Measurements from ENCODE around the gene PRPF19. TPM values are rescaled to one million over a fixed set of nuclear protein-coding genes. Genes with fewer than 3 reads are reported as not detected.

Gene PRPF19
- total RNA-seq, 1 experiment from 2014 or later, result 115 TPM

- CTCF ChIA-PET, result interaction anchor here (0.6 to 1.1 kb wide), 3 partner anchors 46 to 610 kb away, joined by 3 to 4 read pairs (median 3); no protein-coding TSS in a partner anchor
- Mint-ChIP-seq H3K36me3 (ENCODE audit: insufficient read depth, unreplicated experiment) (peaks cover 16% of the 10 kb centered on the region), H3K4me1 (ENCODE audit: insufficient read depth, unreplicated experiment) (no peaks in the 10 kb centered on the region), H3K9me3 (ENCODE audit: unreplicated experiment) (no peaks in the 10 kb centered on the region), H3K27ac (ENCODE audit: low read depth, unreplicated experiment) (no peak overlapping the region), H3K27me3 (ENCODE audit: insufficient read depth, unreplicated experiment) (no peaks in the 10 kb centered on the region), H3K4me3 (ENCODE audit: unreplicated experiment) (no peak overlapping the region)
- no peak for TF ChIP-seq CTCF (IDR thresholded peaks at IDR 0.05; ENCODE audit: unreplicated experiment)
- intact Hi-C loops (cut with micrococcal nuclease), result no loop called here
- no TSS peak for BruUV-seq (replicated peaks)
- POLR2A ChIA-PET, result no interaction called here
- no peak for DNase-seq (ENCODE audit: unreplicated experiment)
These were observed 31.7 kb downstream of the PRPF19 start for GRCh38 chr11:60874421-60875365.

- POLR2A ChIA-PET, result interaction anchor here (0.6 kb wide), 1 partner anchor 1117 kb away, joined by 3 read pairs; no protein-coding TSS in a partner anchor
- Mint-ChIP-seq H3K27ac (ENCODE audit: low read depth, unreplicated experiment) (no peak overlapping the region), H3K9me3 (ENCODE audit: unreplicated experiment) (no peaks in the 10 kb centered on the region), H3K4me3 (ENCODE audit: unreplicated experiment) (no peak overlapping the region), H3K27me3 (ENCODE audit: insufficient read depth, unreplicated experiment) (no peaks in the 10 kb centered on the region), H3K4me1 (ENCODE audit: insufficient read depth, unreplicated experiment) (no peaks in the 10 kb centered on the region), H3K36me3 (ENCODE audit: insufficient read depth, unreplicated experiment) (peaks cover 5% of the 10 kb centered on the region)
- no TSS peak for BruUV-seq (replicated peaks)
- CTCF ChIA-PET, result interaction anchor here (0.6 kb wide), 1 partner anchor 43 kb away, joined by 3 read pairs; no protein-coding TSS in a partner anchor
- no peak for TF ChIP-seq CTCF (IDR thresholded peaks at IDR 0.05; ENCODE audit: unreplicated experiment)
- intact Hi-C loops (cut with micrococcal nuclease), result no loop called here
- no peak for DNase-seq (ENCODE audit: unreplicated experiment)
These were observed 32.9 kb downstream of the PRPF19 start for GRCh38 chr11:60873533-60873932.

GRCh38 chr11:60872961-60873524 lies 33.3 kb downstream of the PRPF19 start:
- no peak for TF ChIP-seq CTCF (IDR thresholded peaks at IDR 0.05; ENCODE audit: unreplicated experiment)
- no peaks in the 10 kb centered on the region for H3K36me3 Mint-ChIP-seq (ENCODE audit: insufficient read depth, unreplicated experiment)
- no peak overlapping the region for H3K4me3 Mint-ChIP-seq (ENCODE audit: unreplicated experiment)
- ChIA-PET POLR2A (interaction anchor here (0.6 to 0.9 kb wide), 2 partner anchors 32 to 1116 kb away, joined by 3 read pairs; no protein-coding TSS in a partner anchor), CTCF (interaction anchor here (0.6 to 1.8 kb wide), 3 partner anchors 15 to 624 kb away, joined by 3 to 5 read pairs (median 3); no protein-coding TSS in a partner anchor)
- H3K9me3 Mint-ChIP-seq (ENCODE audit: unreplicated experiment), result no peaks in the 10 kb centered on the region
- intact Hi-C loops (cut with micrococcal nuclease), result no loop called here
- H3K4me1 Mint-ChIP-seq (ENCODE audit: insufficient read depth, unreplicated experiment), result no peaks in the 10 kb centered on the region
- H3K27ac Mint-ChIP-seq (ENCODE audit: low read depth, unreplicated experiment), result no peak overlapping the region
- peak; percentile 81 for DNase-seq (ENCODE audit: unreplicated experiment)
- H3K27me3 Mint-ChIP-seq (ENCODE audit: insufficient read depth, unreplicated experiment), result no peaks in the 10 kb centered on the region
- no TSS peak for BruUV-seq (replicated peaks)
